ENCODE results near the gene CNPY4. TPM values are rescaled to one million over a fixed set of nuclear protein-coding genes. Genes with fewer than 3 reads are reported as not detected.
A peak's percentile ranks its signal among the peaks of the same experiment; 100 is the strongest.

The CNPY4 gene
- polyA plus RNA-seq, 1 donor (not counting 4 experiments of a cell fraction or from before 2014, with no cell fraction given): 9.9 TPM

- H3K9ac ChIP-seq (ENCODE audit: control insufficient read depth, extremely low read depth, insufficient read depth, low read length): no peak overlapping the region
- no peak overlapping the region for H2AFZ ChIP-seq (ENCODE audit: control insufficient read depth, low read length)
- TF ChIP-seq, protein P1, sequence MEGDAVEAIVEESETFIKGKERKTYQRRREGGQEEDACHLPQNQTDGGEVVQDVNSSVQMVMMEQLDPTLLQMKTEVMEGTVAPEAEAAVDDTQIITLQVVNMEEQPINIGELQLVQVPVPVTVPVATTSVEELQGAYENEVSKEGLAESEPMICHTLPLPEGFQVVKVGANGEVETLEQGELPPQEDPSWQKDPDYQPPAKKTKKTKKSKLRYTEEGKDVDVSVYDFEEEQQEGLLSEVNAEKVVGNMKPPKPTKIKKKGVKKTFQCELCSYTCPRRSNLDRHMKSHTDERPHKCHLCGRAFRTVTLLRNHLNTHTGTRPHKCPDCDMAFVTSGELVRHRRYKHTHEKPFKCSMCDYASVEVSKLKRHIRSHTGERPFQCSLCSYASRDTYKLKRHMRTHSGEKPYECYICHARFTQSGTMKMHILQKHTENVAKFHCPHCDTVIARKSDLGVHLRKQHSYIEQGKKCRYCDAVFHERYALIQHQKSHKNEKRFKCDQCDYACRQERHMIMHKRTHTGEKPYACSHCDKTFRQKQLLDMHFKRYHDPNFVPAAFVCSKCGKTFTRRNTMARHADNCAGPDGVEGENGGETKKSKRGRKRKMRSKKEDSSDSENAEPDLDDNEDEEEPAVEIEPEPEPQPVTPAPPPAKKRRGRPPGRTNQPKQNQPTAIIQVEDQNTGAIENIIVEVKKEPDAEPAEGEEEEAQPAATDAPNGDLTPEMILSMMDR (optimal IDR thresholded peaks at IDR 0.05 in 1 of 3, IDR thresholded peaks at IDR 0.05 in 1 of 3, conservative IDR thresholded peaks at IDR 0.05 in 1 of 3; ENCODE audit: extremely low read depth in 1 of 3, insufficient read depth in 2 of 3, low read length in 3 of 3): no peak
- no peak for TF ChIP-seq EZH2 (IDR thresholded peaks at IDR 0.05; ENCODE audit: low read length)
- H3K27ac ChIP-seq (ENCODE audit: control insufficient read depth, insufficient read depth, low read length): no peak overlapping the region
- peaks cover 0 to 2% of the 10 kb centered on the region in 2 experiments for H3K36me3 ChIP-seq (ENCODE audit: control insufficient read depth in 2 of 2, extremely low read depth in 1 of 2, insufficient read depth in 2 of 2, low read length in 2 of 2)
- H3K4me1 ChIP-seq (ENCODE audit: control insufficient read depth, extremely low read depth, insufficient read depth, low read length): peaks cover 10% of the 10 kb centered on the region
- FAIRE-seq (no peak), DNase-seq (ENCODE audit: low read depth, low spot score) (no peak)
- peaks cover 3% of the 10 kb centered on the region for H4K20me1 ChIP-seq (ENCODE audit: control insufficient read depth, extremely low read depth, insufficient read depth, low read length)
- peaks cover 15% of the 10 kb centered on the region for H3K79me2 ChIP-seq (ENCODE audit: control insufficient read depth, insufficient read depth, low read length)
- H3K9me1 ChIP-seq (ENCODE audit: control insufficient read depth, extremely low read depth, insufficient read depth, low read length): no peaks in the 10 kb centered on the region
- no peaks in the 10 kb centered on the region for H3K9me3 ChIP-seq (ENCODE audit: control insufficient read depth, low read depth, low read length)
- dilution Hi-C loops (cut with MboI; ENCODE audit: extremely low pct_ligation_motif_present, low sequenced_read_pairs): no loop called here
- peak overlapping the region; percentile 92 for H3K4me2 ChIP-seq (ENCODE audit: control insufficient read depth, extremely low read depth, insufficient read depth, low read depth, low read length)
- H3K27me3 ChIP-seq (ENCODE audit: control insufficient read depth, extremely low read depth, insufficient read depth, low read length): no peaks in the 10 kb centered on the region
- H3K4me3 ChIP-seq (ENCODE audit: control insufficient read depth in 2 of 3, extremely low read depth in 1 of 3, insufficient read depth in 2 of 3, low read depth in 1 of 3, low read length in 3 of 3): peak overlapping the region in 1 of 3 experiments; percentile 69
These were observed 1.3 kb downstream of the CNPY4 start for GRCh38 chr7:100120733-100121036.

GRCh38 chr7:100122067-100122466 lies 2.6 kb downstream of the CNPY4 start:
- no peak for DNase-seq (ENCODE audit: low read depth, low spot score)
- no peak for FAIRE-seq
- Histone ChIP-seq H3K27ac (ENCODE audit: control insufficient read depth, insufficient read depth, low read length) (no peak overlapping the region), H3K79me2 (ENCODE audit: control insufficient read depth, insufficient read depth, low read length) (peaks cover 15% of the 10 kb centered on the region), H3K27me3 (ENCODE audit: control insufficient read depth, extremely low read depth, insufficient read depth, low read length) (no peaks in the 10 kb centered on the region), H3K36me3 (ENCODE audit: control insufficient read depth in 2 of 2, extremely low read depth in 1 of 2, insufficient read depth in 2 of 2, low read length in 2 of 2) (peaks cover 0 to 2% of the 10 kb centered on the region in 2 experiments), H3K4me3 (ENCODE audit: control insufficient read depth in 2 of 3, extremely low read depth in 1 of 3, insufficient read depth in 2 of 3, low read depth in 1 of 3, low read length in 3 of 3) (no peak overlapping the region), H4K20me1 (ENCODE audit: control insufficient read depth, extremely low read depth, insufficient read depth, low read length) (peaks cover 3% of the 10 kb centered on the region), H3K9ac (ENCODE audit: control insufficient read depth, extremely low read depth, insufficient read depth, low read length) (no peak overlapping the region), H3K9me1 (ENCODE audit: control insufficient read depth, extremely low read depth, insufficient read depth, low read length) (no peaks in the 10 kb centered on the region), H3K4me2 (ENCODE audit: control insufficient read depth, extremely low read depth, insufficient read depth, low read depth, low read length) (no peak overlapping the region), H2AFZ (ENCODE audit: control insufficient read depth, low read length) (no peak overlapping the region), H3K4me1 (ENCODE audit: control insufficient read depth, extremely low read depth, insufficient read depth, low read length) (peaks cover 10% of the 10 kb centered on the region), H3K9me3 (ENCODE audit: control insufficient read depth, low read depth, low read length) (no peaks in the 10 kb centered on the region)
- dilution Hi-C loops (cut with MboI; ENCODE audit: extremely low pct_ligation_motif_present, low sequenced_read_pairs): no loop called here
- TF ChIP-seq, protein P1 (optimal IDR thresholded peaks at IDR 0.05 in 1 of 3, IDR thresholded peaks at IDR 0.05 in 1 of 3, conservative IDR thresholded peaks at IDR 0.05 in 1 of 3; ENCODE audit: extremely low read depth in 1 of 3, insufficient read depth in 2 of 3, low read length in 3 of 3): no peak
- no peak for TF ChIP-seq EZH2 (IDR thresholded peaks at IDR 0.05; ENCODE audit: low read length)
